Endodermal cell (in vitro differentiated cells): ENCODE measurements around the gene TMEM59L. TPM values are rescaled to one million over a fixed set of nuclear protein-coding genes. Genes with fewer than 3 reads are reported as not detected.

Source experiments
- DNase-seq: peaks from one replicate; pipeline ENCODE4 v3.0.0-alpha.2; 2017
- H3K27ac ChIP-seq: 2 replicates; pipeline ENCODE4 v1.5.1; 2013; ENCODE audit warnings: mild to moderate bottlenecking, low read depth, low read length, moderate library complexity
- H3K27me3 ChIP-seq: 2 replicates; pipeline ENCODE4 v1.6.1; 2013; ENCODE audit warnings: mild to moderate bottlenecking, low read length, moderate library complexity; ENCODE audit not compliant: insufficient read depth, control insufficient read depth, poor library complexity, severe bottlenecking
- H3K36me3 ChIP-seq: 2 replicates; pipeline ENCODE4 v1.7.0; 2013; ENCODE audit warnings: mild to moderate bottlenecking, low read length, moderate library complexity; ENCODE audit not compliant: control insufficient read depth, insufficient read depth
- H3K4me1 ChIP-seq: one replicate; pipeline ENCODE4 v1.7.0; 2013; ENCODE audit warnings: low read length; ENCODE audit not compliant: control insufficient read depth, insufficient read depth
- H3K4me3 ChIP-seq: 2 replicates; pipeline ENCODE4 v1.5.1; 2013; ENCODE audit warnings: mild to moderate bottlenecking, low read length, moderate library complexity
- H3K9ac ChIP-seq: 2 replicates; pipeline ENCODE4 v1.6.1; 2013; ENCODE audit warnings: mild to moderate bottlenecking, low read length, moderate library complexity; ENCODE audit not compliant: poor library complexity, severe bottlenecking; ENCODE audit errors: extremely low read depth
- H3K9me3 ChIP-seq: 2 replicates; pipeline ENCODE4 v1.6.1; 2013; ENCODE audit warnings: mild to moderate bottlenecking, low read length, moderate library complexity; ENCODE audit not compliant: control insufficient read depth
- H3K27ac Mint-ChIP-seq: 2 replicates; pipeline ENCODE4 v1.8.0; 2020; ENCODE audit warnings: mixed read lengths
- H3K27me3 Mint-ChIP-seq: 2 replicates; pipeline ENCODE4 v1.8.0; 2021; ENCODE audit warnings: mild to moderate bottlenecking, mixed read lengths; ENCODE audit not compliant: insufficient read depth
- H3K36me3 Mint-ChIP-seq: 2 replicates; pipeline ENCODE4 v1.8.0; 2020; ENCODE audit warnings: low read depth, mixed read lengths
- H3K4me1 Mint-ChIP-seq: 2 replicates; pipeline ENCODE4 v1.8.0; 2020; ENCODE audit warnings: mixed read lengths
- H3K4me3 Mint-ChIP-seq: 2 replicates; pipeline ENCODE4 v1.8.0; 2020; ENCODE audit warnings: mild to moderate bottlenecking, moderate library complexity, mixed read lengths
- H3K9me3 Mint-ChIP-seq: 2 replicates; pipeline ENCODE4 v1.8.0; 2020; ENCODE audit warnings: mild to moderate bottlenecking, mixed read lengths
- CTCF ChIP-seq: fragments of 200-600 bp; sonication (generic); conservative IDR thresholded peaks from 2 replicates; pipeline ENCODE4 v1.5.0; 2021; ENCODE audit warnings: antibody characterized with exemption, mild to moderate bottlenecking
- WGBS, 2 experiments: methylation state at CpG; one replicate each; pipeline versions ENCODE4 v1.1.5 to v1.1.7; 2013; ENCODE audit warnings: missing lambda C conversion rate in 2 of 2, mixed read lengths in 1 of 2; ENCODE audit not compliant: insufficient coverage in 1 of 2, insufficient read length in 1 of 2; 5-methylcytosine and 5-hydroxymethylcytosine counted together
- total RNA-seq, 2 donors: library from RNA; stranded (reverse); fragmentation: NEBNext Ultra II Directional in 1 of 2; extraction: Animal tissue kit (Norgen Biotek cat#: 25700) in 1 of 2; gene quantifications; 2 replicates in 1 of 2; 3 replicates in 1 of 2; pipeline ENCODE4 v1.2.1, GENCODE V29; 2021

Gene TMEM59L
- total RNA-seq, 2 donors from 2014 or later: 5.0 to 7.2 TPM

GRCh38 chr19:18629166-18630088, 16.8 kb downstream of the TMEM59L start:
- no peak for TF ChIP-seq CTCF
- no peaks in the 10 kb centered on the region for H3K9me3 Mint-ChIP-seq
- DNase-seq: no peak
- Histone ChIP-seq H3K9me3 (no peaks in the 10 kb centered on the region), H3K4me3 (no peak overlapping the region), H3K9ac (no peak overlapping the region), H3K4me1 (no peaks in the 10 kb centered on the region), H3K27ac (peak overlapping the region; percentile 75), H3K36me3 (no peaks in the 10 kb centered on the region), H3K27me3 (peaks cover under 1% of the 10 kb centered on the region)
- H3K36me3 Mint-ChIP-seq: no peaks in the 10 kb centered on the region
- peaks cover 43% of the 10 kb centered on the region for H3K27me3 Mint-ChIP-seq
- WGBS, 2 experiments: 90 to 91% methylated on average over 11 to 15 of the region's 15 CpGs
- no peak overlapping the region for H3K27ac Mint-ChIP-seq
- H3K4me1 Mint-ChIP-seq: no peaks in the 10 kb centered on the region
- no peak overlapping the region for H3K4me3 Mint-ChIP-seq

DNA sequence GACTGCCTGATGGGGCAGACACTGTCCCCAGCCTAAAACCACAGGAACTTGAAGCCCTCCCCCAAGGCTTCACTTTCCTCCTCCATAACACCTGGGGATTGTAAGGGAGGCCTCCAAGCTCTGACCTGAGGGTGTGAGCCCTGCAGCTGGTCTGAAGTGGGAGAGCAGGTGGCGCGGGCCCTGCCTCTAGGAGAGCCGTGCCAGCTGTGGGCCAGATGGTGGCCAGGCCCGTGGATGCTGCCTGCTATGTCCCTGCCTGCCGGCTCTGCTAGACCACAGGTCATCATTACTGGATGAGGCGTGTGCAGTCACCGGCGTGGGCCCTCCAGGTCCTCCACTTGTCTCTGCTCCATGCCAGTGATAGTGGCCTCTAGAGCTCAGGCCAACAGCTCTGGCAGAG, 20.7 kb downstream of the TMEM59L start:
- no peak overlapping the region for H3K9ac ChIP-seq
- H3K4me3 ChIP-seq: no peak overlapping the region
- Mint-ChIP-seq H3K4me3 (no peak overlapping the region), H3K27ac (no peak overlapping the region), H3K27me3 (peaks cover 43% of the 10 kb centered on the region), H3K4me1 (peaks cover 4% of the 10 kb centered on the region), H3K36me3 (no peaks in the 10 kb centered on the region), H3K9me3 (no peaks in the 10 kb centered on the region)
- H3K27ac ChIP-seq: no peak overlapping the region
- no peaks in the 10 kb centered on the region for H3K36me3 ChIP-seq
- peaks cover 15% of the 10 kb centered on the region for H3K27me3 ChIP-seq
- DNase-seq: no peak
- no peaks in the 10 kb centered on the region for H3K4me1 ChIP-seq
- no peak for TF ChIP-seq CTCF
- 77 to 88% methylated on average over 8 of the region's 8 CpGs for WGBS, 2 experiments
- H3K9me3 ChIP-seq: no peaks in the 10 kb centered on the region

GRCh38 chr19:18634612-18635297, 22.1 kb downstream of the TMEM59L start:
- peaks cover 15% of the 10 kb centered on the region for H3K27me3 ChIP-seq
- Mint-ChIP-seq H3K9me3 (no peaks in the 10 kb centered on the region), H3K4me3 (no peak overlapping the region), H3K36me3 (no peaks in the 10 kb centered on the region), H3K4me1 (peaks cover 4% of the 10 kb centered on the region), H3K27ac (no peak overlapping the region), H3K27me3 (peaks cover 29% of the 10 kb centered on the region)
- no peak for DNase-seq
- H3K36me3 ChIP-seq: no peaks in the 10 kb centered on the region
- no peak overlapping the region for H3K27ac ChIP-seq
- TF ChIP-seq CTCF: no peak
- 80 to 90% methylated on average over 8 to 12 of the region's 12 CpGs for WGBS, 2 experiments
- no peak overlapping the region for H3K9ac ChIP-seq
- H3K9me3 ChIP-seq: no peaks in the 10 kb centered on the region
- H3K4me3 ChIP-seq: no peak overlapping the region
- no peaks in the 10 kb centered on the region for H3K4me1 ChIP-seq
